Vagina (tissue), 2 donors: Measurements from ENCODE around the gene COMMD8. TPM values are rescaled to one million over a fixed set of nuclear protein-coding genes. Genes with fewer than 3 reads are reported as not detected.

Experiments used
- DNase-seq, 2 donors: peaks; one replicate each; pipeline ENCODE4 v3.0.0-alpha.2; 2017; ENCODE audit errors: extremely low spot score in 2 of 2
- H3K27ac ChIP-seq: fragments of 200-600 bp; sonication (generic); one replicate; pipeline ENCODE4 v1.5.1; 2019
- H3K27me3 ChIP-seq: fragments of 200-600 bp; sonication (generic); one replicate; pipeline ENCODE4 v1.5.1; 2019
- H3K36me3 ChIP-seq, 2 donors: fragments of 200-600 bp; sonication (generic); one replicate each; pipeline ENCODE4 v1.5.1; 2017 to 2019
- H3K4me1 ChIP-seq: fragments of 200-600 bp; sonication (generic); one replicate; pipeline ENCODE4 v1.5.1; 2019
- H3K4me3 ChIP-seq, 2 donors: fragments of 200-600 bp; sonication (generic); 1 replicate in 1 of 2; 2 replicates in 1 of 2; pipeline ENCODE4 v1.5.1; 2016 to 2019
- H3K9me3 ChIP-seq: fragments of 200-600 bp; sonication (generic); one replicate; pipeline ENCODE4 v1.5.1; 2019
- CTCF ChIP-seq, 3 experiments: fragments of 450-650 bp in 2 of 3; fragments of 200-600 bp in 1 of 3; sonication (generic) in 1 of 3; IDR thresholded peaks; one replicate each; pipeline ENCODE4 v1.5.1; 2017 to 2019; ENCODE audit warnings: antibody characterized with exemption in 3 of 3, mild to moderate bottlenecking in 2 of 3, moderate library complexity in 2 of 3
- POLR2A ChIP-seq, 2 donors: fragments of 450-650 bp; IDR thresholded peaks; one replicate each; pipeline ENCODE4 v1.6.1; 2017; ENCODE audit warnings: antibody characterized with exemption in 2 of 2, mild to moderate bottlenecking in 2 of 2, moderate library complexity in 2 of 2
- POLR2AphosphoS5 ChIP-seq, 2 donors: sonication (generic); formaldehyde crosslinking; IDR thresholded peaks; one replicate each; pipeline ENCODE4 v1.9.0; 2017; ENCODE audit warnings: antibody characterized with exemption in 2 of 2, mild to moderate bottlenecking in 2 of 2, low read depth in 1 of 2; ENCODE audit not compliant: insufficient read depth in 1 of 2
- intact Hi-C: fragments of 100-400 bp; cut with DNase I; formaldehyde crosslinking; loops from one replicate; pipeline ENCODE4 v1.15.1; 2023
- total RNA-seq: library from RNA; depleted of rRNA; stranded (reverse); fragments of >200 nt; gene quantifications from one replicate; pipeline ENCODE4 v1.2.3, GENCODE V29; 2016

Gene COMMD8
- total RNA-seq, 1 donor from 2014 or later: 8.8 TPM

GRCh38 chr4:47500776-47501175 lies 37.3 kb upstream of the COMMD8 start:
- H3K36me3 ChIP-seq: no peaks in the 10 kb centered on the region
- H3K4me3 ChIP-seq: no peak overlapping the region
- H3K9me3 ChIP-seq: no peaks in the 10 kb centered on the region
- no peak overlapping the region for H3K27ac ChIP-seq
- no peak for TF ChIP-seq CTCF (IDR thresholded peaks at IDR 0.05)
- intact Hi-C loops: no loop called here
- H3K4me1 ChIP-seq: peaks cover 29% of the 10 kb centered on the region
- no peaks in the 10 kb centered on the region for H3K27me3 ChIP-seq
- DNase-seq: no peak

- Histone ChIP-seq H3K4me1 (peaks cover 24% of the 10 kb centered on the region), H3K27me3 (no peaks in the 10 kb centered on the region), H3K36me3 (no peaks in the 10 kb centered on the region), H3K4me3 (no peak overlapping the region), H3K27ac (no peak overlapping the region), H3K9me3 (no peaks in the 10 kb centered on the region)
- no peak for TF ChIP-seq POLR2A (IDR thresholded peaks at IDR 0.05)
- no peak for TF ChIP-seq POLR2AphosphoS5 (IDR thresholded peaks at IDR 0.05; ENCODE audit: insufficient read depth in 1 of 2, low read depth in 1 of 2)
- no peak for TF ChIP-seq CTCF (IDR thresholded peaks at IDR 0.05)
- intact Hi-C loops: no loop called here
- no peak for DNase-seq
These were observed 36.2 kb upstream of the COMMD8 start for GRCh38 chr4:47499700-47500099.

- Histone ChIP-seq H3K4me1 (peaks cover 30% of the 10 kb centered on the region), H3K36me3 (no peaks in the 10 kb centered on the region), H3K27me3 (no peaks in the 10 kb centered on the region), H3K27ac (no peak overlapping the region), H3K4me3 (no peak overlapping the region), H3K9me3 (no peaks in the 10 kb centered on the region)
- no peak for TF ChIP-seq POLR2AphosphoS5 (IDR thresholded peaks at IDR 0.05; ENCODE audit: insufficient read depth in 1 of 2, low read depth in 1 of 2)
- TF ChIP-seq POLR2A (IDR thresholded peaks at IDR 0.05): no peak
- no peak for TF ChIP-seq CTCF (IDR thresholded peaks at IDR 0.05)
- no peak for DNase-seq
- intact Hi-C loops: no loop called here
These were observed 35.4 kb upstream of the COMMD8 start for GRCh38 chr4:47498899-47499298.

- no peak for DNase-seq
- intact Hi-C loops: no loop called here
- peaks cover 62% of the 10 kb centered on the region for H3K4me1 ChIP-seq
- no peak overlapping the region for H3K27ac ChIP-seq
- TF ChIP-seq POLR2A (IDR thresholded peaks at IDR 0.05) (no peak), POLR2AphosphoS5 (IDR thresholded peaks at IDR 0.05; ENCODE audit: insufficient read depth in 1 of 2, low read depth in 1 of 2) (no peak), CTCF (IDR thresholded peaks at IDR 0.05) (no peak)
- no peak overlapping the region for H3K4me3 ChIP-seq
- no peaks in the 10 kb centered on the region for H3K36me3 ChIP-seq
- H3K9me3 ChIP-seq: no peaks in the 10 kb centered on the region
- no peaks in the 10 kb centered on the region for H3K27me3 ChIP-seq
These were observed 30.6 kb upstream of the COMMD8 start for GRCh38 chr4:47494124-47494430.

- Histone ChIP-seq H3K9me3 (no peaks in the 10 kb centered on the region), H3K36me3 (no peaks in the 10 kb centered on the region), H3K27me3 (no peaks in the 10 kb centered on the region), H3K4me1 (peaks cover 62% of the 10 kb centered on the region), H3K4me3 (no peak overlapping the region), H3K27ac (no peak overlapping the region)
- DNase-seq: no peak
- TF ChIP-seq CTCF (IDR thresholded peaks at IDR 0.05): no peak
- no peak for TF ChIP-seq POLR2AphosphoS5 (IDR thresholded peaks at IDR 0.05; ENCODE audit: insufficient read depth in 1 of 2, low read depth in 1 of 2)
- TF ChIP-seq POLR2A (IDR thresholded peaks at IDR 0.05): no peak
- intact Hi-C loops: no loop called here
These were observed 30.0 kb upstream of the COMMD8 start for GRCh38 chr4:47493238-47494123.
